Measurements from ENCODE around the gene SH3RF3. TPM values are rescaled to one million over a fixed set of nuclear protein-coding genes. Genes with fewer than 3 reads are reported as not detected.

SH3RF3 gene
- total RNA-seq, 6 donors from 2014 or later: 4.1 to 21.0 (median 8.0) TPM

DNA sequence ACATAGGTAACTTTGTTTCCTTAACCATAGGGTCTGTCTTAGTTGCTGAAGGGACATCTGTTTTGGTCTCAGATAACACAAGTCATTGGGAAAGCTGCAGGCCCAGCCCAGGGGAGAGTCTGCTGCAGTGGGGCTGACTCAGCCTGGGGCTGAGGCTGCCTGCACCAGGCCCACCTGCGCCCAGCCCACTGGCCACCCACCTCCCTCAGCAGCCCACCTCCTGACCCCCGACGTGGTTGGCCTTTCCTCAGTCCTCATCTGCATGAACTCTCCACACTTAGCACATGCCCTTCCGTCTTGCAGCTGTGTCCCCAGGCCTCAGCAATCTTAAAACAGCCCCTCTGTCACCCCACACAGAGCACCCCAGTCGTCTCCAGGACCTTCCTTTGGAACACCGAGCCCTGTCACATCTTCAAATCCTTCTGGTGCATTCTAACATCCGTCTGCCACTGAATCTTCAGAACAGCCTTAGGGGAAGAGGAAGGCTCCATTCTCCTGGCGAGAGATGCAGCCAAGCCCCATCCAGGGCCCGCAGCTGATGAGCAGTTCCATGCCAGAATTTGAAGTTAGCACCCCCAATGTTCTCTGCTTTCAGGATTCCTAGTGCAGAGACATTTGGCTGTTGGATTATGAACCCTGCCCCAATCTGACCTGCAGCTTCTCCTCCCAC is 253.4 kb downstream of the SH3RF3 start:
- no peaks in the 10 kb centered on the region for H3K27me3 ChIP-seq
- 76 to 82% methylated on average over 8 to 9 of the region's 9 CpGs for WGBS, 2 donors
- DNase-seq: peak; percentile 17 to 56

DNA sequence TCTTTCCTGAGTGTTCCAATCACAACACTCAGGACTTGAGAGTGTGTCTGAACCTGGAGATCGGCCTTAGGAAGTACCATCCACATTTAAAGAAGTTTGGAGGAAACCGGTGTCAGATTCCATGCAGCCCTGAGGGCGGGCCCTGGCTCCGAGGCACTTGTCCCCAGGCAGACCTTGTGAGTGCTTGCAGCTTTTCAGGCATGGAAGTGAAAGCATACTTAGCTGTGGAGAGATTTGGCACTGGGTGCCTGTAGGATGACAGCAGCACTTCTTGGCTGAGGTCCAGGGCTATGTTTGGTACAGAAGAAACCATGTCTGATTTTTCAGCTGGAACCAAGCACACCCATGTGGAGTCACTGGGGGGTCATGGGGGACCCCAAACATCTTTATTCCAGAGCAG is 253.9 kb downstream of the SH3RF3 start:
- H3K27ac ChIP-seq: peak overlapping the region in 1 of 4 donors; percentile 43
- ATAC-seq (ENCODE audit: low FRiP score in 2 of 2) (peak; percentile 49 to 56), DNase-seq (peak; percentile 59 to 87)
- H3K36me3 ChIP-seq: no peaks in the 10 kb centered on the region
- 11 to 27% methylated on average over 4 of the region's 4 CpGs for WGBS, 2 donors
- H3K9me3 ChIP-seq: no peaks in the 10 kb centered on the region
- H3K4me3 ChIP-seq: no peak overlapping the region
- H3K27me3 ChIP-seq: no peaks in the 10 kb centered on the region
- peaks cover 23 to 26% (median 24%) of the 10 kb centered on the region in 4 donors for H3K4me1 ChIP-seq
- TF ChIP-seq EP300 (IDR thresholded peaks at IDR 0.05) (no peak), POLR2AphosphoS5 (IDR thresholded peaks at IDR 0.05) (peak in 1 of 2 donors; percentile 53), POLR2A (IDR thresholded peaks at IDR 0.05) (no peak)

More for the DNA sequence above, 253.4 kb downstream of the SH3RF3 start:
- peak overlapping the region in 1 of 4 donors; percentile 43 for H3K27ac ChIP-seq
- no peak overlapping the region for H3K4me3 ChIP-seq
- no peaks in the 10 kb centered on the region for H3K36me3 ChIP-seq
- no peak for TF ChIP-seq POLR2AphosphoS5 (IDR thresholded peaks at IDR 0.05)
- ATAC-seq (ENCODE audit: low FRiP score in 2 of 2): no peak
- peaks cover 23 to 26% (median 24%) of the 10 kb centered on the region in 4 donors for H3K4me1 ChIP-seq
- no peaks in the 10 kb centered on the region for H3K9me3 ChIP-seq

DNA sequence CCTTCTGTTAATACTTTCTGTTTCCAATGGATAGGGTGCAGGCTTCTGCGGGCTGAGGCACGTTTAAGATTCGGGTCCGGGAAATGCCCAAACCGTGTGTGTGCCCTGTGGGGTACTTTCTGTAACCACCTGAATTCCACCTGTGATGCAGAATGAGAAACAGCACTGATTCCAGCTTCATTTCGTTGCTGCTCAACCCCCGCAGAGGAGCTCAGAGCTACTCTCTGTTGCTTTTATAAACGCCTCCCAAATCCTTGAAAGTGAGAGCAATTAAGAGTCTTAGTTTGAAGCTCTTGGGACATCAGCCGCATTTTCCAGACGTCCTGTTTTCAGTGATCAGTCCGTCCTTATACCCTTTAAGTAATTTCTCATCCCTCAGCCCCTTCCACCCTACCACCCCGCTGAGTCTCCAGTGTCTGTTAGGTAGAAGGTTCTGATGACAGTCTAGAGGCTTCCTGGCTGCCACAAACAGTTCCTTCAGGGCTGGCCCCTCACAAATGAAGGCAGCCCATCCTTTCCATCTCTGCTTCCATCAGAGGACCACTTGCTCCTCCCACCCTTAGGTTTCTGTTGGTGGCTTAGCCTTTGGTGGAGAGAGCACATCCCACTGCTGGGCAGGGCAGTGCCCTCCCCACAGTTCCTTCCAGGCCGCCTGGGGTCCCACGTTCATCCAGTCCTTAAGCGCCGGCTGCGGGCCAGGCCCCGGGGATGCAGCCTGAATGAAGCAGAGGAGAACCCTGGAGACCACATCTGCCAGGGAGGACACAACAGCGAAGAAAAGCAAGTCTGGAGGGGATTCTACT is 254.7 kb downstream of the SH3RF3 start:
- DNase-seq (peak in 1 of 2 donors; percentile 14), ATAC-seq (ENCODE audit: low FRiP score in 2 of 2) (no peak)
- H3K4me1 ChIP-seq: peaks cover 23 to 26% (median 24%) of the 10 kb centered on the region in 4 donors
- H3K27ac ChIP-seq: no peak overlapping the region
- TF ChIP-seq EP300 (IDR thresholded peaks at IDR 0.05) (no peak), POLR2AphosphoS5 (IDR thresholded peaks at IDR 0.05) (no peak), POLR2A (IDR thresholded peaks at IDR 0.05) (no peak)
- TF ChIP-seq, protein P1, sequence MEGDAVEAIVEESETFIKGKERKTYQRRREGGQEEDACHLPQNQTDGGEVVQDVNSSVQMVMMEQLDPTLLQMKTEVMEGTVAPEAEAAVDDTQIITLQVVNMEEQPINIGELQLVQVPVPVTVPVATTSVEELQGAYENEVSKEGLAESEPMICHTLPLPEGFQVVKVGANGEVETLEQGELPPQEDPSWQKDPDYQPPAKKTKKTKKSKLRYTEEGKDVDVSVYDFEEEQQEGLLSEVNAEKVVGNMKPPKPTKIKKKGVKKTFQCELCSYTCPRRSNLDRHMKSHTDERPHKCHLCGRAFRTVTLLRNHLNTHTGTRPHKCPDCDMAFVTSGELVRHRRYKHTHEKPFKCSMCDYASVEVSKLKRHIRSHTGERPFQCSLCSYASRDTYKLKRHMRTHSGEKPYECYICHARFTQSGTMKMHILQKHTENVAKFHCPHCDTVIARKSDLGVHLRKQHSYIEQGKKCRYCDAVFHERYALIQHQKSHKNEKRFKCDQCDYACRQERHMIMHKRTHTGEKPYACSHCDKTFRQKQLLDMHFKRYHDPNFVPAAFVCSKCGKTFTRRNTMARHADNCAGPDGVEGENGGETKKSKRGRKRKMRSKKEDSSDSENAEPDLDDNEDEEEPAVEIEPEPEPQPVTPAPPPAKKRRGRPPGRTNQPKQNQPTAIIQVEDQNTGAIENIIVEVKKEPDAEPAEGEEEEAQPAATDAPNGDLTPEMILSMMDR (IDR thresholded peaks at IDR 0.05): no peak
- H3K36me3 ChIP-seq: no peaks in the 10 kb centered on the region
- H3K9me3 ChIP-seq: no peaks in the 10 kb centered on the region
- no peak overlapping the region for H3K4me3 ChIP-seq
- no peaks in the 10 kb centered on the region for H3K27me3 ChIP-seq
- WGBS, 2 donors: 82 to 83% methylated on average over 19 of the region's 19 CpGs

DNA sequence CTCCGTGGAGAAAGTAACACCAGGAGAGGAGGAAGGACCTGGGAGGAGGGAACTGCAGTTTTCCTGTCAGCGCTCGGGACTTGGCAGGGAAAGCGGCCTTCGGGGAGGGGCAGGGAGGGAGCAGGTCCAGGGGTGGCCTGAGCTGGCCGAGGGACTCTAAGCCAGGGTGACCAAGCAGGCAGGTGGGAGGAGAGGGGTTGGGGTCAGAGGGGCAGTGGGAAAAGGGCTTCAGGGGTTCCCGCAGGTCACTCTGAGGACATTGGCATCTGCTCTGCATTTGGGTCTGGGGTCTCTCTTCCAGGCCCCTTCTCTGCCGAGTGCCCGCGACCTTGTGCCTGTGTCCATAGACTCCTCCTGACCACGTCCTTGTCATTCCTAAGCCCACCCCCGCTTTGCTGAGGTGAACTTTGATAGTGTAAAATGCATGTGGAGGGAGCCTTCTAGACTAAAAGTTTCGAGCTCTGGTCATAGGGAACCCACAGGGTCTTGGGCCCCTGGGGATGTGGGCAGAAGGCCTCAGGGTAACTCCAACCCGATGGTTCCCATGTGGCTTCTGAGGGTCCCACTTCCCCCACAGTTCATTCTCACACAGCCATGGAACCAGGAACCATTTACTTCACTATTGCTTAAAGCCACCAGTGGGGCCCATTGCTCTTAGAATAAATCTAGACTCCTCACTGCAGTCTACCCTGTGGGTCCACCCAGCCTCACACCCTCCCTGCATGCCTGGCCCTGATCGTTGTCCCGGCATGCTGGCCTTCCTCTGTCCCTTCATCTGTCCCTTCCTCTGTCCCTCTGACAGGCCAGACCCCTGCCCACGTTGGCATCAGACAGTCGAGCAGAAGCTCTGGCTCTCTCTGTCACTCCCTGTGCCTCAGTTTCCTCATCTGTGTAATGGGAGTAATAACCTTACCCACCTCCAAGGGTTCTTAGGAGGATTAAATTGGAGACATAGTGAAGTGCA is 255.6 kb downstream of the SH3RF3 start:
- H3K4me3 ChIP-seq: no peak overlapping the region
- no peak overlapping the region for H3K27ac ChIP-seq
- no peaks in the 10 kb centered on the region for H3K36me3 ChIP-seq
- no peaks in the 10 kb centered on the region for H3K9me3 ChIP-seq
- DNase-seq: peak in 1 of 2 donors; percentile 20
- WGBS, 2 donors: 78 to 80% methylated on average over 18 of the region's 18 CpGs
- no peak for TF ChIP-seq EP300 (IDR thresholded peaks at IDR 0.05)
- TF ChIP-seq POLR2A (IDR thresholded peaks at IDR 0.05): no peak
- TF ChIP-seq, protein P1 (IDR thresholded peaks at IDR 0.05): no peak
- no peak for TF ChIP-seq POLR2AphosphoS5 (IDR thresholded peaks at IDR 0.05)
- H3K4me1 ChIP-seq: peaks cover 23 to 26% (median 24%) of the 10 kb centered on the region in 4 donors
- no peak for ATAC-seq (ENCODE audit: low FRiP score in 2 of 2)
- no peaks in the 10 kb centered on the region for H3K27me3 ChIP-seq

DNA sequence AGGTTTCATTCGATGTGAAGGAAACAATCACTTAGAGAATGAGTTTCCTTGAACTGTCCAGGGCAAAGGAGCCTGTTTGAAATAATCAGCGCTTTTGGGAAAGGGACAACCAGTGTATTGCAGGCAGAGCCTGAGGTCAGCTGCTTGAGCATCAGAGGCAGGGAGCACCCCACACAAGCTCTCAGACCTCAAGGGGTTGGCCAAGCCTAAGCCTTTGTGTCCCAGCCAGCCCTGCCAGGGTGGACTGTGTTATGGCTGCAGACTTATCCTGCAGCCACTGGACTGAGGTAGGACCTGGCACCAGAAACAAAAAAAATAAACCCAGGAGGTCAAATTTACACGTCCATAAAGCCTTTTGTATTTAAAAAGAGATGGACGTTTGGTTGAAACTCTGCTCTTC is 256.5 kb downstream of the SH3RF3 start:
- no peak overlapping the region for H3K4me3 ChIP-seq
- TF ChIP-seq, protein P1 (IDR thresholded peaks at IDR 0.05): no peak
- TF ChIP-seq POLR2A (IDR thresholded peaks at IDR 0.05) (no peak), POLR2AphosphoS5 (IDR thresholded peaks at IDR 0.05) (no peak), EP300 (IDR thresholded peaks at IDR 0.05) (no peak)

More for the DNA sequence above, 256.5 kb downstream of the SH3RF3 start:
- no peaks in the 10 kb centered on the region for H3K36me3 ChIP-seq
- ATAC-seq (ENCODE audit: low FRiP score in 2 of 2) (no peak), DNase-seq (no peak)
- peaks cover 23 to 26% (median 24%) of the 10 kb centered on the region in 4 donors for H3K4me1 ChIP-seq
- H3K27ac ChIP-seq: no peak overlapping the region
- H3K27me3 ChIP-seq: no peaks in the 10 kb centered on the region
- H3K9me3 ChIP-seq: no peaks in the 10 kb centered on the region
- 71 to 74% methylated on average over 4 of the region's 4 CpGs for WGBS, 2 donors

Data from upper lobe of left lung (tissue), 6 donors.